Body of pancreas (tissue), 4 donors: ENCODE results near the gene POTEG. TPM values are rescaled to one million over a fixed set of nuclear protein-coding genes. Genes with fewer than 3 reads are reported as not detected.
"Not testable (repeated sequence)": the region's sequence is repeated elsewhere in the genome, so short reads cannot be mapped to it uniquely, and the experiment has no call there.

Source experiments
- ATAC-seq: fragments of 150-250 bp; one replicate; pipeline ENCODE4 v1.9.1; 2016
- DNase-seq, 4 donors: peaks; one replicate each; pipeline ENCODE4 v3.0.0-alpha.2; 2019
- H3K27ac ChIP-seq, 4 donors: fragments of 200-600 bp; sonication (generic); 1 replicate in 3 of 4; 2 replicates in 1 of 4; pipeline versions ENCODE4 v1.5.1 to v1.6.1; 2016 to 2019; ENCODE audit warnings: mild to moderate bottlenecking in 1 of 4, mixed read lengths in 1 of 4, moderate library complexity in 1 of 4
- H3K27me3 ChIP-seq, 2 donors: fragments of 200-600 bp; sonication (generic); one replicate each; pipeline ENCODE4 v1.6.0; 2016; ENCODE audit warnings: mild to moderate bottlenecking in 1 of 2
- H3K36me3 ChIP-seq, 2 donors: fragments of 200-600 bp; sonication (generic); replicated peaks in 1 of 2; 2 replicates each; pipeline ENCODE4 v1.5.1; 2016; ENCODE audit warnings: low read depth in 2 of 2; ENCODE audit not compliant: insufficient read depth in 1 of 2
- H3K4me1 ChIP-seq: fragments of 200-600 bp; sonication (generic); one replicate; pipeline ENCODE4 v1.6.0; 2016
- H3K4me3 ChIP-seq, 2 donors: fragments of 200-600 bp; sonication (generic); 1 replicate in 1 of 2; 2 replicates in 1 of 2; pipeline ENCODE4 v1.5.1; 2016 to 2019
- H3K9me3 ChIP-seq, 3 donors: fragments of 200-600 bp; sonication (generic); 1 replicate in 2 of 3; 2 replicates in 1 of 3; pipeline ENCODE4 v1.5.1; 2016
- WGBS, 2 donors: methylation state at CpG; one replicate each; pipeline ENCODE4 v1.1.5; 2017; 5-methylcytosine and 5-hydroxymethylcytosine counted together
- intact Hi-C: fragments of 100-400 bp; cut with DNase I; formaldehyde crosslinking; loops from one replicate; pipeline ENCODE4 v1.15.1; 2023
- total RNA-seq, 2 donors: library from RNA; depleted of rRNA; stranded (reverse); fragments of >200 nt; gene quantifications; one replicate each; pipeline ENCODE4 v1.1.0, GENCODE V29; 2016

Gene POTEG
- total RNA-seq, 2 donors from 2014 or later: not detected

DNA sequence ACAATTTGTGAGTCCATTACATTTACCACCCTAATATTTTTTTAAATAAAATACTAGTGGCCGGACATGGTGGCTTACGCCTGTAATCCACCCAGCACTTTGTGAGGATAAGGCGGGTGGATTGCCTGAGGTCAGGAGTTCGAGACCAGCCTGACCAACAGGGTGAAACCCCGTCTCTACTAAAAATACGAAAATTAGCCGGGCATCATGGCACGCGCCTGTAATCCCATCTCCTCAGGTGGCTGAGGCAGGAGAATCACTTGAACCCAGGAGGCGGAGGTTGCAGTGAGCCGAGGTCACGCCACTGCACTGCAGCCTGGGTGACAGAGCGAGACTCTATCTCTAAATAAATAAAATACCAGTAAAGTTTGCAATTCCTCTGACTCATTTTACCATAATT is 25.6 kb downstream of the POTEG start:
- ATAC-seq, H3K36me3 ChIP-seq, intact Hi-C loops, DNase-seq, H3K4me3 ChIP-seq, H3K27me3 ChIP-seq, H3K27ac ChIP-seq, H3K9me3 ChIP-seq, H3K4me1 ChIP-seq: not testable (repeated sequence)
- 60 to 78% methylated on average over 8 to 11 of the region's 13 CpGs for WGBS, 2 donors

- intact Hi-C loops, H3K4me1 ChIP-seq, H3K4me3 ChIP-seq, H3K27me3 ChIP-seq, H3K9me3 ChIP-seq, H3K36me3 ChIP-seq, DNase-seq, H3K27ac ChIP-seq, ATAC-seq: not testable (repeated sequence)
- 75% methylated on average over 9 of the region's 18 CpGs; no CpG with 5 or more reads in 1 of the 2 donors for WGBS, 2 donors
Measured at GRCh38 chr14:19402097-19402496, 32.0 kb downstream of the POTEG start.

- H3K27me3 ChIP-seq, H3K9me3 ChIP-seq, H3K36me3 ChIP-seq, H3K27ac ChIP-seq, ATAC-seq, H3K4me1 ChIP-seq, intact Hi-C loops, H3K4me3 ChIP-seq, DNase-seq: not testable (repeated sequence)
- WGBS, 2 donors: 66% methylated on average over 7 of the region's 12 CpGs; no CpG with 5 or more reads in 1 of the 2 donors
Measured at GRCh38 chr14:19394727-19395126, 39.4 kb downstream of the POTEG start.

GRCh38 chr14:19390230-19390629 is 43.9 kb downstream of the POTEG start:
- H3K9me3 ChIP-seq, H3K4me1 ChIP-seq, H3K36me3 ChIP-seq, DNase-seq, intact Hi-C loops, ATAC-seq, H3K27ac ChIP-seq, H3K27me3 ChIP-seq, H3K4me3 ChIP-seq: not testable (repeated sequence)
- 50 to 72% methylated on average over 1 to 10 of the region's 10 CpGs for WGBS, 2 donors

DNA sequence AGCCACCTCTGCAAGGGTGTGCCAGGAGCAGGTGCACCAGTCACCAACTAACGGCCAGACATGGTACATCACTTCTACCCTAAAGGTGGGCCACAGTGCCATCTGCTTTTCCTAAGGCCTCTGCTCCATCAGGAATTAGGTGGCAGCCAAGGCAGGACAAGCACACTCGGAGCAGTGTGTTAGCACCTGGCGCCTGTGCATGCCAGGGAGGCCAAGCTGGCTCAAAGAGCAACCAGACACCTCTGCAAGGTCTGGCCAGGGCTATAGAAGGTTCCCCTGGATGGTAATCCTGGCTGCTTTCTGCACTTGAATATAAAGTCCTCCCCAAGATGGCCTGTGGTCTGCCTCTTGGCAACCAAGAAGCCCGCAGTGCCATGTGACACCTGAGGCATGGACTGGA is 45.4 kb downstream of the POTEG start:
- DNase-seq, H3K9me3 ChIP-seq, H3K36me3 ChIP-seq, H3K27me3 ChIP-seq, ATAC-seq, H3K4me1 ChIP-seq, intact Hi-C loops, H3K27ac ChIP-seq, H3K4me3 ChIP-seq: not testable (repeated sequence)
- 29% methylated on average over 3 of the region's 4 CpGs; no CpG with 5 or more reads in 1 of the 2 donors for WGBS, 2 donors

DNA sequence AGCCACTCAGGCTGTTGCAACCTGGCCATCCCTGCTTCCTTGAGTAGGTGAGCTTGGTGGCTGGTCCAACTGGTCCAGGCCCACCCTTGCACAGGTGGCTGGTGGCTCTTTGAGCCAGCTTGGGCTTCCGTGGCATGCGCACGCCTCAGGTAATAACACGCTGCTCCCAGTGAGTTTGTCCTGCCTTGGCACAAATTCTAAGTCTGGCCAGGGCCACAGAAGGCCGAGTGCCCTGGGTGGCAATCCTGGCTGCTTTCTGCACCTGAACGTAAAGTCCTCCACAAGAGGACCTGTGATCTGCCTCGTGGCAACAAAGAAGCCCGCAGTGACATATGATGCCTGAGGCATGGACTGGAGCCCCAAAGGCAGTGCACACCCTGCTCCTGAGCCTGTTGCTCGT is 47.1 kb downstream of the POTEG start:
- ATAC-seq, intact Hi-C loops, H3K4me1 ChIP-seq, H3K27me3 ChIP-seq, DNase-seq, H3K36me3 ChIP-seq, H3K4me3 ChIP-seq, H3K9me3 ChIP-seq, H3K27ac ChIP-seq: not testable (repeated sequence)
- WGBS, 2 donors: 56% methylated on average over 9 of the region's 9 CpGs; no CpG with 5 or more reads in 1 of the 2 donors

DNA sequence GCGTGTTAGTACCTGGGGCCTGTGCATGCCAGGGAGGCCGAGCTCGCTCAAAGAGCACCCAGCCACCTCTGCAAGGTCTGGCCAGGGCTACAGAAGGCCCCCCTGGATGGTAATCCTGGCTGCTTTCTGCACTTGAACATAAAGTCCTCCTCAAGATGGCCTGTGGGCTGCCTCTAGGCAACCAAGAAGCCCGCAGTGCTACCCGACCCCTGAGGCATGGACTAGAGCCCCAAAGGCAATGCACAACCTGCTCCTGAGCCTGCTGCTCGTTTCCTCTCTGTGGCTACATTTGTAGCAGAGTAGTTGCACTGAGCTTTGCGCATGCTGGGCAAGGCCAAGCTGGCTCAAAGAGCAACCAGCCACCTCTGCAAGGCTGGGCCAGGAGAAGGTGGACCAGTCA is 47.8 kb downstream of the POTEG start:
- DNase-seq, intact Hi-C loops, H3K4me3 ChIP-seq, H3K4me1 ChIP-seq, H3K27me3 ChIP-seq, H3K27ac ChIP-seq, ATAC-seq, H3K9me3 ChIP-seq, H3K36me3 ChIP-seq: not testable (repeated sequence)
- WGBS, 2 donors: 47% methylated on average over 3 of the region's 7 CpGs; no CpG with 5 or more reads in 1 of the 2 donors

DNA sequence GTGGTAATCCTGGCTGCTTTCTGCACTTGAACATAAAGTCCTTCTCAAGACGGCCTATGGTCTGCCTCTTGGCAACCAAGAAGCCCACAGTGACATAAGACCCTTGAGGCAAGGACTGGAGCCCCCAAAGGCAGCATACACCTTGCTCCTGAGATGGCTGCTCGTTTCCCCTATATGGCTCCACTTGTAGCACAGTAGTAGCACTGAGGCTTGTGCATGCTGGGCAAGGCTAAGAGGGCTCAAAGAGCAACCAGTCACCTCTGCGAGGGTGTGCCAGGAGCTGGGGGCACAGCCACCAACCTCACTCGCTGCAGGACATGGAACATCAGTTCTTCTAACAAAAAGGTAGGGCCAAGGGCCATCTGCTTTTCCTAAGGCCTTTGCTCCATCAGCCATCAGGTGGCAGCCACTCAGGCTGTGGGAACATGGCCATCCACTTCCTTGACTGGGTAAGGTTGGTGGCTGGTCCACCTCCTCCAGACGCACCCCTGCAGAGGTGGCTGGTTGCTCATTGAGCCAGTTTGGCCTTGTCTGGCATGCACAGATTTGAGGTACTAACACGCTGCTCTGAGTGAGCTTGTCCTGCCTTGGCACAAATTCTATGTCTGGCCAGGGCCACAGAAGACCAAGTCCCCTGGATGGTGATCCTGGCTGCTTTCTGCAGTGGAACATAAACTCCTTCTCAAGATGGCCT is 49.9 kb downstream of the POTEG start:
- H3K36me3 ChIP-seq, H3K4me1 ChIP-seq, H3K4me3 ChIP-seq, DNase-seq, H3K27ac ChIP-seq, H3K27me3 ChIP-seq, H3K9me3 ChIP-seq, ATAC-seq, intact Hi-C loops: not testable (repeated sequence)
- 29 to 40% methylated on average over 1 to 3 of the region's 6 CpGs for WGBS, 2 donors

DNA sequence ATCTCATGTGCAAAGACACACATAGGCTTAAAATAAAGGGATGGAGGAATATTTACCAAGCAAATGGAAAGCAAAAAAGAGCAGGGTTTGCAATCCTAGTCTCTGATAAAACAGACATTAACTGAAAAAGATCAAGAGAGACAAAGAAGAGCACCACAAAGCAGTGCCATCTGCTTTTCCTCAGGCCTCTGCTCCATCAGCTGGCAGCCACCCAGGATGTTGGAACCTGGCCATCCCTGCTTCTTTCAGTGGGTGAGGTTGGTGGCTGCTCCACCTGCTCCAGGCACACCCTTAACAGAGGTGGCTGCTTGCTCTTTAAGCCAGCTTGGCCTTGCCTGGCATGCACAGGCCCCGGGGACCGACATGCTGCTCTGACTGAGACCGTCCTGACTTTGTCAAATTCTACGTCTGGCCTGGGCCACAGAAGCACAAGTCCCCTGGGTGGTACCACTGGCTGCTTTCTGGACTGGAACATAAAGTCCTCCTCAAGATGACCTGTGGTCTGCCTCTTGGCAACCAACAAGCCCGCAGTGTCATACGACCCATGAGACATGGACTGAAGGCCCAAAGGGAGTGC is 51.0 kb downstream of the POTEG start:
- H3K36me3 ChIP-seq, H3K4me3 ChIP-seq, H3K4me1 ChIP-seq, H3K27ac ChIP-seq, H3K27me3 ChIP-seq, intact Hi-C loops, H3K9me3 ChIP-seq, ATAC-seq: not testable (repeated sequence)
- DNase-seq: peak in 1 of 4 donors; percentile 28
- WGBS, 2 donors: 50% methylated on average over 1 of the region's 6 CpGs; no CpG with 5 or more reads in 1 of the 2 donors

DNA sequence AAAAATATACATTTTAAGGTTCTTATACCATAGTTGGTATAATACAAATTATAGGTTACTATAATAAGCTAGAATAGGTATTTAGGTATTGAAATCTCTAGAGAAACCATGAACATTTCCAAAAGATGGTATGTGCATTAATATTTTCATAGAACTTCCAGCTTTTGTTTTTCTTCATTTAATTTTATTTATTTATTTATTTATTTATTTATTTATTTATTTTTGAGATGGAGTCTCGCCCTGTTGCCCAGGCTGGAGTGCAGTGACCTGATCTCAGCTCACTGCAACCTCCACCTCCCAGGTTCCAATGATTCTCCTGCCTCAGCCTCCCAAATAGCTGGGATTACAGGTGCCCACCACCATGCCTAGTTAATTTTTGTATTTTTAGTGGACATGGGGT is 54.0 kb downstream of the POTEG start:
- intact Hi-C loops, ATAC-seq, H3K4me3 ChIP-seq, H3K27ac ChIP-seq, H3K9me3 ChIP-seq, H3K36me3 ChIP-seq, H3K27me3 ChIP-seq, H3K4me1 ChIP-seq, DNase-seq: not testable (repeated sequence)
- 33 to 54% methylated on average over 1 of the region's 1 CpG for WGBS, 2 donors

GRCh38 chr14:19374451-19374903 is 59.7 kb downstream of the POTEG start:
- ATAC-seq, DNase-seq, H3K4me1 ChIP-seq, intact Hi-C loops, H3K9me3 ChIP-seq, H3K4me3 ChIP-seq, H3K27ac ChIP-seq, H3K36me3 ChIP-seq, H3K27me3 ChIP-seq: not testable (repeated sequence)
- WGBS, 2 donors: 70 to 100% methylated on average over 4 to 13 of the region's 13 CpGs
